GM06990 (cell line): ENCODE results near the gene ZNF888.

ENCODE experiments used
- DNase-seq: peaks from one replicate; pipeline ENCODE4 v3.0.0-alpha.2; 2011; ENCODE audit not compliant: insufficient read length; ENCODE audit errors: extremely low read depth
- H3K27me3 ChIP-seq: replicated peaks from 2 replicates; pipeline ENCODE4 v1.6.0; 2011; ENCODE audit warnings: low read length; ENCODE audit not compliant: control insufficient read depth, insufficient read depth
- H3K36me3 ChIP-seq: 2 replicates; pipeline ENCODE4 v1.5.1; 2011; ENCODE audit warnings: low read length; ENCODE audit not compliant: control insufficient read depth, insufficient read depth
- H3K4me3 ChIP-seq: replicated peaks from 2 replicates; pipeline ENCODE4 v1.5.1; 2011; ENCODE audit warnings: low read depth, mild to moderate bottlenecking, control low read depth, low read length
- TF ChIP-seq, protein P1 (sequence below): IDR thresholded peaks from 2 replicates; pipeline ENCODE4 v1.5.1; 2011; ENCODE audit warnings: low read length, control low read depth, mild to moderate bottlenecking, inconsistent platforms; ENCODE audit not compliant: insufficient read depth, poor library complexity, severe bottlenecking

The ZNF888 gene

DNA sequence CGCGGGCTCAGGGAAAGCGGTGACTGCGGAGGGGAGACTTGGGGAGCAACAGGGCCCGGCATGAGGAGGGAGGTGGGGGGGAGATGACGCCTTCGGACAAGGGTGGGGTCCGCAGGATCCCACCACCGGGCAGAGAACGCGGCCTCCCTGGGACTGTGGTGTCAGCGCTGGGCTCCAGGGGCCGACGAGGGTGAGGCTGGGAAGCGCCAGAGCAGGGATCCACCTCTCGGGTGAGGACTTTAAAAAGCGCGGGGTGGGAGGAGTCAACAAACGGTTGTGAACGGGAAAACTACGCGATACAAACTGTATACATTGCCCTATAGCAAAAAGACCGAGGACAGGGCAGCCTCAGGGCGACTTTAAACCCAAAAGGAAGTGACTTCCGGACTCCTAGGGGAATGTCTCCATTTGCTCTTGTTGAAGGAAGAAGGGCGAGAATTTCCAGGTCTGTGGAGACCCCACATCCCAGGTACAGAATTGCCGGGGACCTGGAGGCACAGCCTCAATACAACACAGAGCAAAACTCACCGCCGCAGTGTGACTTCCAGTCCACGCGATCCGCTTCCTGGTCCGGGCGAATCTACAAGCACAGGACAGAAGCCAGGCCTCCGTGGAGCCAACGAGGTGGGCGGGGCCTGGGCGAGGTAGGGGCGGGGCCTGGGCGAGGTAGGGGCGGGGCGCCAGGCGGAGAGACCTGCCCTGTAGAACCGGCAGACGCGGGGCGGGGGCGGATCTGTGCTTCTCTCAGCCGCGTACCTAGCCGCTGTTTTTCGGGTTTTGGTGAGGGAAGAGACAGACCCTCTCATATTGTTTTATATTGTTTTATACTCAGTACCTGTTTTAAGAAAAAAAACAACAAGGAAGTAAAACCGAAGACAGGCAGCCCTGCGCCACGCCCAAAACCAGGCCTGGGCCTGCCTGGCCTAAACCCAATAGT is at the start of gene ZNF888:
ZNF888 (minus strand) TSS at position 588 of the 937 bp plus-strand sequence. CDS start 5,555 bp downstream, outside the sequence.
- Histone ChIP-seq H3K27me3 (no peaks in the 10 kb centered on the region), H3K4me3 (peak within 1 kb of the TSS; percentile 56), H3K36me3 (no peaks in the 10 kb centered on the region)
- peak; percentile 89 for DNase-seq
- TF ChIP-seq, protein P1, sequence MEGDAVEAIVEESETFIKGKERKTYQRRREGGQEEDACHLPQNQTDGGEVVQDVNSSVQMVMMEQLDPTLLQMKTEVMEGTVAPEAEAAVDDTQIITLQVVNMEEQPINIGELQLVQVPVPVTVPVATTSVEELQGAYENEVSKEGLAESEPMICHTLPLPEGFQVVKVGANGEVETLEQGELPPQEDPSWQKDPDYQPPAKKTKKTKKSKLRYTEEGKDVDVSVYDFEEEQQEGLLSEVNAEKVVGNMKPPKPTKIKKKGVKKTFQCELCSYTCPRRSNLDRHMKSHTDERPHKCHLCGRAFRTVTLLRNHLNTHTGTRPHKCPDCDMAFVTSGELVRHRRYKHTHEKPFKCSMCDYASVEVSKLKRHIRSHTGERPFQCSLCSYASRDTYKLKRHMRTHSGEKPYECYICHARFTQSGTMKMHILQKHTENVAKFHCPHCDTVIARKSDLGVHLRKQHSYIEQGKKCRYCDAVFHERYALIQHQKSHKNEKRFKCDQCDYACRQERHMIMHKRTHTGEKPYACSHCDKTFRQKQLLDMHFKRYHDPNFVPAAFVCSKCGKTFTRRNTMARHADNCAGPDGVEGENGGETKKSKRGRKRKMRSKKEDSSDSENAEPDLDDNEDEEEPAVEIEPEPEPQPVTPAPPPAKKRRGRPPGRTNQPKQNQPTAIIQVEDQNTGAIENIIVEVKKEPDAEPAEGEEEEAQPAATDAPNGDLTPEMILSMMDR, result no peak

DNA sequence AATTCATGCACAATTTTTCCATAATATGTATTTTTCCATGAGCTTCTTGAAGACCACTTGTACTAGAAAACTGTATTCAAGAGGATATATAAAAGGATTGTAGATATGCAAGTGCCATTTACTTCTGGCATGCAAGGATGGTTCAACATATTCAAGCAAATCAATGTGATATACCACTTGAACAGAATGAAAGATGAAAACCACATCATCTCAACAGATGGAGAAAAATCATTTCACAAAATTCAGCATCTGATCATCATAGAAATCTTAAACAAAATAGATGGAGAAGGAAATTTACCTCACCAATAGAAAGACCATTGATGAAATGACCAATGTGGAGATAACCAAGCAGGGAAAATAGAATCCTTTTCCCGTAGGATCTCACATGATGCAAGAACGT is 44.5 kb upstream of the ZNF888 start:
- DNase-seq, result no peak
- TF ChIP-seq, protein P1, result no peak
- H3K27me3 ChIP-seq, result no peaks in the 10 kb centered on the region
- H3K36me3 ChIP-seq, result no peaks in the 10 kb centered on the region
- no peak overlapping the region for H3K4me3 ChIP-seq

DNA sequence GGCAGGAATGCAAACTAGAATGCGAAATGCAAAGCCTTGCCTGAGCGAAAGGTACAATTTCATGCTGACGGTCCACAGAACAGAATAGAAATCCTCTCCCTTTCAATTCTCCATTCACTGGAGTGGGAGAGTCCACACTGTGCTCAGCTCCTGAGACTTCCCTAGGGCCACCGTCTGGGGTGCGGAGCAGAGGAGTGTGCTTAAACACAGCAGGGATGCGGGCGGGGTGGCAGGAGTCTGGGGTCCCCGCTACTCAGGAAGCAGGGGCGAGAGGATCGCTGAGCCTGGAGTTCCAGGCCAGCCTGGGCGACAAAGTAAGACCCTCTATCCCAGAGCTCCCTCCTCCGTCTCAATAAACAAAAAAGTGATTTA is 40.0 kb upstream of the ZNF888 start:
- peak overlapping the region; percentile 93 for H3K4me3 ChIP-seq
- no peak for DNase-seq
- TF ChIP-seq, protein P1, result no peak
- H3K27me3 ChIP-seq, result no peaks in the 10 kb centered on the region
- H3K36me3 ChIP-seq, result peaks cover 6% of the 10 kb centered on the region; the same call in 1 of the 2 replicates

DNA sequence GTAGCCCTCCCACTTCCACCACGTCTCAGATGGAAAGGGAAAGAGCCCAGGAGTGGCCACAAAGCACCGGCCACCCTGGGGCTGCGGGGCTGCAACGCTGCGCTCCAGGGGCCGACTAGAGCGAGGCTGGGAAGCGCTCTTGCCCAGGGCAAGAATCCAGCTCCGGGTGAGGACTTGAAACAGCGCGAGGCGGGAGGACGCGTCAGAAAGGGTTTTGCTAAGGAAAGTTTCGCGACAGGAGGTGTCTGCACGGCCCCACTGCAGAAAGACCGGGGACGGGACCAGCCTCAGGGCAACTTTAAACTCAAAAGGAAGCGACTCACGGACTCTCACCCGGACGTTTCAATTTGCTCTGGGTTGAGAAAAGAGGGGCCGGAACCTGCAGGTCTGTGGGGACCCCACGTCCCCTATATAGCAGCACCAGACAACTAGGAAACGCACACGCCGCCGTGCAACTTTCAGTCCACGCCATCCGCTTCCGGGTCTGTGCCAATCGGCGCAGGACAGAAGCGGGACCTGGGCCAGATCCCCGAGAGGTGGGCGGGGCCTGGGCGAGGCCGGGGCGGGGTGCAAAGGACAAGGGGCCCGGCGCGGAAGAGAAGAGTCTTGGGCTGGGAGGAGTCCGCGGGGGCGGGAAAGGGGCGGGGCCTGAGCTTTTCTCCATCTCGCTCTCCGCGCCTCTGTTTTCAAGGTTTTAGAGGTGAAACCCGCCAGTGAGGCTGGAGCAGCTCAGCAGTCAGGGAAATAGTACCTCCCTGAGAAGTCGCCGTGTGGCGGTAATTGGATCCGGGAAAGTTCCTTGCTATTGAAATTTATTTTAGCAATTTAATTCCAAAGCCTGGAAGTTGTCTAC is 39.4 kb upstream of the ZNF888 start, which contains the start of gene ZNF816:
ZNF816 (minus strand) TSS at position 488 of the 853 bp plus-strand sequence. CDS start 6,792 bp downstream, outside the sequence.
- peak; percentile 97 for DNase-seq
- H3K36me3 ChIP-seq, result peaks cover 6% of the 10 kb centered on the region; the same call in 1 of the 2 replicates
- TF ChIP-seq, protein P1, result no peak
- H3K4me3 ChIP-seq, result peak within 1 kb of the TSS; percentile 93
- no peaks in the 10 kb centered on the region for H3K27me3 ChIP-seq

DNA sequence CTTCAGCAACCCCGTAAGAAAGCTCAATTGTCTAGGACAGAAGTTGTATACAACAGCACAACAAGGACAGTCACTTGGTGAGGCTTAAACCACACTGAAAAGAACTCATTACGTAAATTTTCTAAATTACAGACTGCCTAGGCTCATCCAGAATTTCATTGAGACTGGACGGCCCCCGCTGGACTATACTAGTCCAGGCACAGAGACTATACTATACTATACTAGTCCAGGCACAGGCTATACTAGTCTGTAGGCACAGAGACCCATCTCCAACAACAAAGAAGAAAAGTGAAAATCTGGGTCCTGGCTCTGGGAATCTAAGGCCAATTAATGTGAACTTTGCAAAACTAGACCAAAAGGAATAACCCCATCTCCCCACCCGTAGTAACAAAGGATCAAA is 38.8 kb upstream of the ZNF888 start:
- no peaks in the 10 kb centered on the region for H3K27me3 ChIP-seq
- TF ChIP-seq, protein P1, result no peak
- DNase-seq, result no peak
- H3K4me3 ChIP-seq, result peak overlapping the region; percentile 93
- peaks cover 6% of the 10 kb centered on the region for H3K36me3 ChIP-seq
